RWPE1 (cell line): ENCODE measurements around the gene EIF2S2.
"Not testable (repeated sequence)": the region's sequence is repeated elsewhere in the genome, so short reads cannot be mapped to it uniquely, and the experiment has no call there.

Experiments used
- CTCF ChIA-PET: fragments of 350-600 bp; sonication (Branson Sonifier 250); formaldehyde crosslinking; extraction: SDS; loops from one replicate; lab custom pipeline; 2021; lab: Yijun Ruan, JAX
- POLR2A ChIA-PET: fragments of 400-600 bp; formaldehyde crosslinking; extraction: SDS; loops from one replicate; lab custom pipeline; 2020; ENCODE audit warnings: antibody characterized with exemption; ENCODE audit not compliant: low non-redundant PET; lab: Yijun Ruan, JAX
- DNase-seq: peaks from one replicate; pipeline ENCODE4 v3.0.0; 2012; ENCODE audit warnings: low spot score
- H3K27ac ChIP-seq: fragments of 450-650 bp; 2 replicates; pipeline ENCODE4 v1.5.1; 2017
- TF ChIP-seq, protein P1 (sequence below): fragments of 450-650 bp; conservative IDR thresholded peaks from 2 replicates; pipeline ENCODE4 v1.5.1; 2017; ENCODE audit warnings: low read depth, mild to moderate bottlenecking

Gene EIF2S2

DNA sequence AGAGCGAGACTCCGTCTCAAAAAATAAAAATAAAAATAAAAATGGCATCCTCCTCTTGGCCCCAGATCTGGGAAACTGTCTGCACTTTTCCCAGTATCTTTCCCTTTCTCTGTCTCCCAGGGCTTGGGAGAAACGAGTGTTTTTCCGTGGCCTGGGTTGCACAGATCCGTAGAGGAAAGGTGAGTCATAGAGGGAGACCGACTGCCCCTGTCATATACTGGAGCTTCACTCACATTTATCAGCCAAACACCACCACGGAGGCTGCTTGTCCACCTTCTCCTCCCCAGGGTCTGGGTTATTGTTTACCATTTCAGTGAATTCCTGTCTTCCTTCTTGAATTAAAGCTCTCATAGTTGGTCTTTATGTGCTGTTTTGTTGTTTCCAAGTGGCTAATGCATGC lies 31.9 kb upstream of the EIF2S2 start:
- POLR2A ChIA-PET = no interaction called here
- CTCF ChIA-PET = no interaction called here
- no peak overlapping the region for H3K27ac ChIP-seq
- TF ChIP-seq, protein P1, sequence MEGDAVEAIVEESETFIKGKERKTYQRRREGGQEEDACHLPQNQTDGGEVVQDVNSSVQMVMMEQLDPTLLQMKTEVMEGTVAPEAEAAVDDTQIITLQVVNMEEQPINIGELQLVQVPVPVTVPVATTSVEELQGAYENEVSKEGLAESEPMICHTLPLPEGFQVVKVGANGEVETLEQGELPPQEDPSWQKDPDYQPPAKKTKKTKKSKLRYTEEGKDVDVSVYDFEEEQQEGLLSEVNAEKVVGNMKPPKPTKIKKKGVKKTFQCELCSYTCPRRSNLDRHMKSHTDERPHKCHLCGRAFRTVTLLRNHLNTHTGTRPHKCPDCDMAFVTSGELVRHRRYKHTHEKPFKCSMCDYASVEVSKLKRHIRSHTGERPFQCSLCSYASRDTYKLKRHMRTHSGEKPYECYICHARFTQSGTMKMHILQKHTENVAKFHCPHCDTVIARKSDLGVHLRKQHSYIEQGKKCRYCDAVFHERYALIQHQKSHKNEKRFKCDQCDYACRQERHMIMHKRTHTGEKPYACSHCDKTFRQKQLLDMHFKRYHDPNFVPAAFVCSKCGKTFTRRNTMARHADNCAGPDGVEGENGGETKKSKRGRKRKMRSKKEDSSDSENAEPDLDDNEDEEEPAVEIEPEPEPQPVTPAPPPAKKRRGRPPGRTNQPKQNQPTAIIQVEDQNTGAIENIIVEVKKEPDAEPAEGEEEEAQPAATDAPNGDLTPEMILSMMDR = no peak
- no peak for DNase-seq

DNA sequence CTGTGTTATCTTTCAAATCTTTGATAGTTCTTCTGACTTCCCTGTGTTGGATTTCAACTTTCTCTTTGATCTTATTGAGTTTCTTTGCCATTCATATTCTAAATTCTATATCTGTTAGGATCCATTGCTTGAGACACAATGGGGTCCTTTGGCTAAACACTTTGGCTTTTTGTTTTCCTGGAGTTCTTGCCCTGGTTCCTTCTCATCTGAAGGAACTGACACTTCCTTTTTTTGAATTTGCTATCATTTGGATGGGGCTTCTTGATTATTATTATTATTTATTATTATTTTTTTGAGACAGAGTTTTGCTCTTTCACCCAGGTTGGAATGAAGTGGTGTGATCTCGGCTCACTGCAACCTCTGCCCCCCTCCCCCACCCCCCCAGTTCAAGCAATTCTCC lies 30.1 kb upstream of the EIF2S2 start:
- ChIA-PET POLR2A (no interaction called here), CTCF (interaction anchor here (0.7 kb wide), 1 partner anchor 160 kb away, joined by 3 read pairs; no protein-coding TSS in a partner anchor)
- TF ChIP-seq, protein P1 = no peak
- no peak overlapping the region for H3K27ac ChIP-seq
- DNase-seq = no peak

DNA sequence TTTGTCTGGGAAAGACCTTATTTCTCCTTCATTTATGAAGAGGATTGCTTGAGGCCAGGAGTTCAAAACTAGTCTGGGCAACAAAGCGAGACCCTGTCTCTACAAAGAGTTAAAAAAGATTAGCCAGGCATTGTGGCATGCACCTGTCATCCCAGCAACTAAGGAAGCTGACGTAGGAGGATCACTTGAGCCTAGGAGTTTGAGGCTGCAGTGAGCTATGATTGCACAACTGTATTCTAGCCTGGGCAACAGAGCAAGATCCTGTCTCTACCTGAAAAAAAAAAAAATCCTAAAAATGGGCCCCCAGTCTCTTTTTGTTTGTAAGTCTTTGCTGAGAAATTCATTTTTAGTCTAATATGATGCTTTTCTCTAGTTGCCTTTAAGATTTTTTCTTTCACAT lies 29.2 kb upstream of the EIF2S2 start:
- ChIA-PET POLR2A (no interaction called here), CTCF (interaction anchor here (0.8 kb wide), 1 partner anchor 1344 kb away, joined by 3 read pairs; no protein-coding TSS in a partner anchor)
- no peak for DNase-seq
- H3K27ac ChIP-seq = no peak overlapping the region
- TF ChIP-seq, protein P1 = no peak

DNA sequence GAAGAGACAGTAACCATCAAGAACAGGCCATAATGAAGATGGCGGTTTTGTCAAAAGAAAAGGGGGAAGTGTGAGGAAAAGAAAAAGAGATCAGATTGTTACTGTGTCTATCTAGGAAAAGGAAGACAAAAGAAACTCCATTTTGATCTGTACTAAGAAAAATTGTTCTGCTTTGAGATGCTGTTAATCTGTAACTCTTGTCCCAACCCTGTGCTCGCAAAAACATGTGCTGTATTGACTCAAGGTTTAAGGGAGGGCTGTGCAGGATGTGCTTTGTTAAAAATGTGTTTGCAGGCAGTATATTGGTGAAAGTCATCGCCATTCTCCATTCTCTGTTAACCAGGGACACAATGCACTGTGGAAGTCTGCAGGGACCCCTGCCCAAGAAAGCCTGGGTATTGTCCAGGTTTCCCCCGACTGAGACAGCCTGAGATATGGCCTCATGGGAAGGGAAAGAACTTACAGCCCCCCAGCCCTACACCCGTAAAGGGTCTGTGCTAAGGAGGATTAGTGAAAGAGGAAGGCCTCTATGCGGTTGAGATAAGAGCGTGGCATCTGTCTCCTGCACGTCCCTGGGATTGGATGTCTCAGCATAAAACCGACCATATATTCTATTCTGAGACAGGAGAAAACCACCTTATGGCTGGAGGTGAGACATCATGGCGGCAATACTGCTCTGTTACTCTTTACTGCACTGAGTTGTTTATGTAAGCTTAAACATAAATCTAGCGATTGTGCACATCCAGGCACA lies 23.7 kb upstream of the EIF2S2 start:
- H3K27ac ChIP-seq, CTCF ChIA-PET, DNase-seq, POLR2A ChIA-PET: not testable (repeated sequence)

DNA sequence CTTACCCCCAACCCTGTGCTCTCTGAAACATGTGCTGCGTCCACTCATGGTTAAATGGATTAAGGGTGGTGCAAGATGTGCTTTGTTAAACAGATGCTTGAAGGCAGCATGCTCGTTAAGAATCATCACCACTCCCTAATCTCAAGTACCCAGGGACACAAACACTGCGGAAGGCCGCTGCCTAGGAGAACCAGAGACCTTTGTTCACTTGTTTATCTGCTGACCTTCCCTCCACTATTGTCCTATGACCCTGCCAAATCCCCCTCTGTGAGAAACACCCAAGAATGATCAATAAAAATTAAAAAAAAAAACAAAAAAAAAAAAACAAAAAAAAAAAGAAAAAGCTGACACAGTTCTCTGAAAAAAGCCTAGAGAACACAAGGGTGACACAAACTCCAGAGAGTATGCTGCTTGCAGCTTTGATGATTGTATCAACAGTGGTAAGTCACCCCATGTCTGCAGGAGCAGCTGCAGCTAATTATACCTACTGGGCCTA lies 21.4 kb upstream of the EIF2S2 start:
- CTCF ChIA-PET = not testable (repeated sequence)
- POLR2A ChIA-PET = interaction anchor here (0.6 kb wide), 1 partner anchor 27 kb away, joined by 4 read pairs; no protein-coding TSS in a partner anchor

DNA sequence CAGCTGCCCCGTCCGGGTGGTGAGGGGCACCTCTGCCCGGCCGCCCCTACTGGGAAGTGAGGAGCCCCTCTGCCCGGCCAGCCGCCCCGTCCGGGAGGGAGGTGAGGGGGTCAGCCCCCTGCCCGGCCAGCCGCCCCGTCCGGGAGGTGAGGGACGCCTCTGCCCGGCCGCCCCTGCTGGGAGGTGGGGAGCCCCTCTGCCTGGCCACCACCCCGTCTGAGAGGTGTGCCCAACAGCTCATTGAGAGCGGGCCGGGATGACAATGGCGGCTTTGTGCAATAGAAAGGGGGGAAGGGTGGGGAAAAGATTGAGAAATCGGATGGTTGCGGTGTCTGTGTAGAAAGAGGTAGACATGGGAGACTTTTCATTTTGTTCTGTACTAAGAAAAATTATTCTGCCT lies 20.9 kb upstream of the EIF2S2 start:
- H3K27ac ChIP-seq, POLR2A ChIA-PET, DNase-seq, CTCF ChIA-PET: not testable (repeated sequence)

More for the DNA sequence above, 21.4 kb upstream of the EIF2S2 start:
- DNase-seq, H3K27ac ChIP-seq: not testable (repeated sequence)

DNA sequence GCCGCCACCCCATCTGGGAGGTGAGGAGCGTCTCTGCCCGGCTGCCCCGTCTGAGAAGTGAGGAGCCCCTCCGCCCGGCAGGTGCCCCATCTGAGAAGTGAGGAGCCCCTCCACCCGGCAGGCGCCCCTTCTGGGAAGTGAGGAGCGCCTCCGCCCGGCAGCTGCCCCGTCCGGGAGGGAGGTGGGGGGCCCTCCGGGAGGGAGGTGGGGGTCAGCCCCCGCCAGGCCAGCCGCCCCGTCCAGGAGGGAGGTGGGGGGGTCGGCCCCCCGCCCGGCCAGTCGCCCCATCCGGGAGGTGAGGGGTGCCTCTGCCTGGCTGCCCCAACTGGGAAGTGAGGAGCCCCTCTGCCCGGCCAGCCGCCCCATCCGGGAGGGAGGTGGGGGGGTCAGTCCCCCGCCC lies 20.4 kb upstream of the EIF2S2 start:
- CTCF ChIA-PET, H3K27ac ChIP-seq, DNase-seq, POLR2A ChIA-PET: not testable (repeated sequence)

DNA sequence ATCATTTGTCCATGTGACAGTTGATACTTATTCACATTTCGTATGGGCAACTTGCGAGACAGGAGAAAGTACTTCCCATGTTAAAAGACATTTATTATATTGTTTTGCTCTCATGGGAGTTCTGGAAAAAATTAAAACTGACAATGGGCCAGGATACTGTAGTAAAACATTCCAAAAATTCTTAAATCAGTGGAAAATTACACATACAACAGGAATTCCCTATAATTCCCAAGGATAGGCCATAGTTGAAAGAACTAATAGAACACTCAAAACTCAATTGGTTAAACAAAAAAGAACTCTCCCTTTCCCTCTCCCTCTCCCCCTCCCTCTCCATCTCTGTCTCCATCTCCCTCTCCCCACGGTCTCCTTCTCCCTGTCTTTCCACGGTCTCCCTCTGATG lies 19.4 kb upstream of the EIF2S2 start:
- ChIA-PET CTCF (no interaction called here), POLR2A (no interaction called here)

More for the DNA sequence above, 19.4 kb upstream of the EIF2S2 start:
- no peak overlapping the region for H3K27ac ChIP-seq
- TF ChIP-seq, protein P1 = no peak
- DNase-seq = no peak
